Stimulated activated CD4-positive, alpha-beta T cell treated with anti-CD3 and anti-CD28 coated beads, Interleukin-4, amount 100 ng/mL, for 24 hours (primary cell): Measurements from ENCODE around the gene NKAIN1.
"Not testable (repeated sequence)": the region's sequence is repeated elsewhere in the genome, so short reads cannot be mapped to it uniquely, and the experiment has no call there.

Experiments
- DNase-seq: peaks from one replicate; pipeline ENCODE4 v3.0.0-alpha.2; 2020

Gene NKAIN1

DNA sequence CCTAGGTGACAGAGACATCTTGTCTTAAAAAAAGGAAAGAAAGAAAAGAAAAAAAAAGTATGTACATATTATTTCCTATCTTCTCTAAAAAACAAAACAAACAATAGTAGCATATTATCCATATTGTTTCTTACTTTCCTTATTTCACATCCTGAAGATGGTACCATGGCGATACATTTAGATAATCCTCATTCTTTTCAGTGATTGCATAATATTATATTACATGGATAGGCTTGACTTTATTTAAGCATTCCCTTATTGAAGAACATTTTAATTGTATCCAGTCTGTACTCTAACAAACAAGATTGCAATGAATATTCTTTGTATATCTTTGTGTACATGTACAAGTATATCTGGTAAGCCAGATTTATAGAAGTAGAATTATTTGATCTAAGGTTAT is 91.3 kb downstream of the NKAIN1 start:
- no peak for DNase-seq

DNA sequence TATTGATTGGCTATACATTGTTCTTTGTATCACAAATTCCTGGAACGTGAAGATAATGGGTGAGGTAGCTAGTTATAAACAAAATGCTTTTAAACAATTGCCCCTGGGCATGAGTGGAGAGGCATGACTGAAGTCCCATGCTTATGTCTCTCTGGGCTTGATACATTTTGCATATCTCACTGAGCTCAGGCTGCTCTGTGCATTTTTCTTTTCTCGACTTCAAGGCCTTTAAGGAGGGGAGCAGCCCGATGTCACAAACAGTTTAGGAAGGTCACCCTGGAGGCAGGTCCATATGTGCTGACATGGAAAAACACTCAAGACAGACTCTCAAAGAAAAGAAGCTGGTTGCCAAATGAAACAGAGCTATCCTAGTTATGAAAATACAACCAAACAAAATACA is 94.0 kb downstream of the NKAIN1 start:
- no peak for DNase-seq

DNA sequence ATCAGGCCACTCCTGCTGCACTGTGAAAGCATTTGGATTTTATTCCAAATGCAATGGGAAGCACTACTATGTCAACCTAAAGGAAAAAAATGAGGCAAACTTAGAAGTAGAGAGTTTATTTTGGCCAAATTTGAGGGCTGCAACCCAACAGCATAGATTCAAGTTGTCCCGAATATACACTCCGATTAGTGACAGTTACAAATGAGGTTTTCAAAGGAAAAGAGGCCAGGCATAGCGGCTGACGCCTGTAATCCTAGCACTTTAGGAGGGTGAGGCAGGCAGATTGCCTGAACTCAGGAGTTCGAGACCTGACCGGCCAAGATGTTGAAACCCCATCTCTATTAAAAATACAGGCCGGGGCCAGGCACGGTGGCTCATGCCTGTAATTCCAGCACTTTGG is 95.2 kb downstream of the NKAIN1 start:
- DNase-seq = no peak

DNA sequence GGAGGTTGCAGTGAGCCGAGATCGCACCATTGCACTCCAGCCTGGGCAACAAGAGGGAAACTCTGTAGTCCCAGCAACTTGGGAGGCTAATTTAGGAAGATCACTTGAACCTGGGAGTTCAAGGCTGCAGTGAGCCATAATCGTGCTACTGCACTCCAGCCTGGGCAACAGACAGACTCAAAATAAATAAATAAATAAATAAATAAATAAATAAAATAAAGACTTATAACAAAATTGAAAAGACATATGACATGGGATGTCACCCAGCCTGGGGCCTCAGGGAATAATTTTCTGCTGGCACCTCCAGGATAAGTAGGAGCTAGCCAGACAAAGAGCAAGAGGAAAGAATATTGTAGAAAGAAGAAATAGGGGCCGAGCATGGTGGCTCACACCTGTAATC is 96.2 kb downstream of the NKAIN1 start:
- no peak for DNase-seq

DNA sequence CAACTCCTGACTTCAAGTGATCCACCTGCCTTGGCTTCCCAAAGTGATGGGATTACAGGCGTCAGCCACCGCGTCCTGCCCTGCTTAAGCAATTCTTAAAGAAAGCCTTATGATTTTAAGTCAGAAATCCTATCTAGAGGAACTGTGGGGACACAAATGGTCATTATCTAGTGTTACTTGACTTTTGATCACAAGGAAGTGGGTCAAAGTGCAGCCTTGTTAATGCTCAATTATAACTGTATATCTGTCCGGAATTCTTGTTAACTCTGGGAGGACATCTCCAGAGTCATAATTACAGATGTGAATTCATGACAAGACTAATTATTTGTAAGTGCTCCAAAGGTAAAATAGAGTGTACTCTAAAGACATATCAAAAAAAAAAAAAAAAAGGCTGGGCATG is 97.3 kb downstream of the NKAIN1 start:
- DNase-seq = no peak

DNA sequence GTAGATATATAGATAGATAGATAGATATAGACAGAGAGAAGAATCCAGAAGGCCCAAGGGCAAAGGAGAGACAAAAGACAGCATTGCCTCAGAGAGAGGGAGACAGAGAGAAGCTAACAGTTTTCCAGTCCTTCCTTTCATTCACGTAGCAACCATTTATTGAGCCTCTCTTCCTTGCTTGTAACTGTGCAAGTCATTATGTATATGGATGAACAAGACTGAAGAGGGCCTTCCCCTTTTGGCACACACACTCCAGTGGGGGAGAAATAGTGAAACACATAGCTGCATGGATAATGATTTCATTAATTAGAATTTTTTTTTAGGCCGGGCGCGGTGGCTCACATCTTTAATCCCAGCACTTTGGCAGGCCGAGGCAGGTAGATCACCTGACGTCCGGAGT is 99.4 kb downstream of the NKAIN1 start:
- DNase-seq = no peak

DNA sequence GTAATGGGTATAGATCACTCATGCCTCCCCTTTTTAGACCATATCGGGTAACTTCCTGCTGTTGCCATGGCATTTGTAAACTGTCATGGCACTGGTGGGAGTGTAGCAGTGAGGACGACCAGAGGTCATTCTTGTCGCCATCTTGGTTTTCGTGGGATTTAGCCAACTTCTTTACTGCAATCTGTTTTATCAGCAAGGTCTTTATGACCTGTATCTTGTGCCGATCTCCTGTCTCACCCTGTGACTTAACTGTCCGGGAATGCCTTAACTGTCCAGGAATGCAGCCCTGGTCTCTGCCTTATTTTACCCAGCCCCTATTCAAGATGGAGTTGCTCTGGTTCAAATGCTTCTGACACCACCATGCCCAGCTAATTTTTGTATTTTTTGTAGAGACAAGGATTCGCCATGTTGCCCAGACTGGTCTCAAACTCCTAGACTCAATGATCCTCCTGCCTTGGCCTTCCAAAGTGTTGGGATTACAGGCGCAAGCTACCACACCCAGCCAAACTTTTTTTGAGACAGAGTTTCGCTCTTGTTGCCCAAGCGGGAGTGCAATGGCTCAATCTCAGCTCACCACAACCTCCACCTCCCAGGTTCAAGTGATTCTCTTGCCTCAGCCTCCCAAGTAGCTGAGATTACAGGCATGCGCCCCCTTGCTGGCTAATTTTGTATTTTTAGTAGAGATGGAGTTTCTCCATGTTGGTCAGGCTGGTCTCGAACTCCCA is 100.7 kb downstream of the NKAIN1 start:
- DNase-seq = not testable (repeated sequence)

DNA sequence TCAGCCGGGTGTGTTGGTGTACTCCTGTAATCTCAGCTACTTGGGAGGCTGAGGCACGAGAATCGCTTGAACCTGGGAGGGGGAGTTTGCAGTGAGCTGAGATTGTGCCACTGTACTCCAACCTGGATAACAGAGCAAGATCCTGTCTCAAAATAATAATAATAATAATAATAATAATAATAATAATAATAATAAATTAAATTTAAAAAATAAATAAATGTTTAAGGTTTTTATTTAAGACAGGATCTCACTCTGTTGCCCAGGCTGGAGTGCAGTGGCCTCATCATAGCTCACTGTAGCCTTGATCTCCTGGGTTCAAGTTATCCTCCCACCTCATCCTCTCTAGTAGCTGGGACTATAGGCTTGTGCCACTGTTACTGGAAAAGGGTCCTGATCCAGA is 101.8 kb downstream of the NKAIN1 start:
- not testable (repeated sequence) for DNase-seq

DNA sequence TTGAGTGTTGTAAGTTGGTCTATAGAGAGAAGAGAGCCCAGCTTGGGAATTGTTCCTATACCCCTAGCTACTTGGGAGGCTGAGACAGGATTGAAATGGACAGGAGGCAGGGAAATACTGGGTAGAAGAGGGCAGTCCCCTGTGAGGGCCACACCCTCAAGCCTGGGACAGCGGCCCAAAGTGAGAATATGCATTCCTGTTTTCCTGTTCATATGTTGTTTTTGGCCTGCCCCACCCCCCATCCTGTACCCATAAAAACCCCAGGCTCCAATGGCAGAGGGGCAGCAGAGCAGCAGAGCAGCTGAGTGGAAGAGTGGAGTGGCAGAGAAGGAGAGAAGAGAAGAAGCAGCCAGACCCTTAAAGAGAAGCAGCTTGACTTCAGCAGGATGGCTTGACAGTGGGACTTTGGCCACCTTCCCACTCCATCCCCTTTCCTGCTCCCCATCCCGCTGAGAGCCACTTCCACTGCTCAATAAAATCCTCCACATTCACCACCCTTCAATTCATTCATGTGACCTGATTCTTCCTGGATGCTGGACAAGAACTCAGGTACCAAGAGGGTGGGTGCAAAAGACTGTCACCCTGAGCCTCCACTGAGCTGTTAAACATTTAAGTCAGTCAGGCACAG is 103.6 kb downstream of the NKAIN1 start:
- no peak for DNase-seq

DNA sequence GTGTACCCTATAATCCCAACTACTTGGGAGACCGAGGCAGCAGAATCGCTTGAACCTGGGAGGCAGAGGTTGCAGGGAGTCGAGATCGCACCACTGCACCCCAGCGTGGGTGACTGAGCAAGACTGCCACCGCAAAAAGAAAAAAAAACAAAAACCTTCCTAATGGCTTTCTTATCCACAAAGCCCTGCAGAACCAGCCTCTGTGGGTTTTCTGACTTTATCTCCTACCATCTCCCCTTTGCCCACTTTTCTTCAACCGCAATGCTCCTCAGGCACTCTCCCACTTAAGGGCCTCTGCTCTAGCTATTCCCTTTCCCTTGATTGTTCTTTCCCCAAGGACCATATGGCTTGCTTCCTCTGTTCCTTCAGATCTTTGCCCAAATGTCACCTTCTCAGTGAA is 106.3 kb downstream of the NKAIN1 start:
- no peak for DNase-seq
